RWPE1 (cell line): ENCODE data around the gene U2AF1L4.

Experiments
- CTCF ChIA-PET: fragments of 350-600 bp; sonication (Branson Sonifier 250); formaldehyde crosslinking; extraction: SDS; loops from one replicate; lab custom pipeline; 2021; lab: Yijun Ruan, JAX
- POLR2A ChIA-PET: fragments of 400-600 bp; formaldehyde crosslinking; extraction: SDS; loops from one replicate; lab custom pipeline; 2020; ENCODE audit warnings: antibody characterized with exemption; ENCODE audit not compliant: low non-redundant PET; lab: Yijun Ruan, JAX
- DNase-seq: peaks from one replicate; pipeline ENCODE4 v3.0.0; 2012; ENCODE audit warnings: low spot score
- H3K27ac ChIP-seq: fragments of 450-650 bp; 2 replicates; pipeline ENCODE4 v1.5.1; 2017
- TF ChIP-seq, protein P1 (sequence below): fragments of 450-650 bp; conservative IDR thresholded peaks from 2 replicates; pipeline ENCODE4 v1.5.1; 2017; ENCODE audit warnings: low read depth, mild to moderate bottlenecking

Gene U2AF1L4

DNA sequence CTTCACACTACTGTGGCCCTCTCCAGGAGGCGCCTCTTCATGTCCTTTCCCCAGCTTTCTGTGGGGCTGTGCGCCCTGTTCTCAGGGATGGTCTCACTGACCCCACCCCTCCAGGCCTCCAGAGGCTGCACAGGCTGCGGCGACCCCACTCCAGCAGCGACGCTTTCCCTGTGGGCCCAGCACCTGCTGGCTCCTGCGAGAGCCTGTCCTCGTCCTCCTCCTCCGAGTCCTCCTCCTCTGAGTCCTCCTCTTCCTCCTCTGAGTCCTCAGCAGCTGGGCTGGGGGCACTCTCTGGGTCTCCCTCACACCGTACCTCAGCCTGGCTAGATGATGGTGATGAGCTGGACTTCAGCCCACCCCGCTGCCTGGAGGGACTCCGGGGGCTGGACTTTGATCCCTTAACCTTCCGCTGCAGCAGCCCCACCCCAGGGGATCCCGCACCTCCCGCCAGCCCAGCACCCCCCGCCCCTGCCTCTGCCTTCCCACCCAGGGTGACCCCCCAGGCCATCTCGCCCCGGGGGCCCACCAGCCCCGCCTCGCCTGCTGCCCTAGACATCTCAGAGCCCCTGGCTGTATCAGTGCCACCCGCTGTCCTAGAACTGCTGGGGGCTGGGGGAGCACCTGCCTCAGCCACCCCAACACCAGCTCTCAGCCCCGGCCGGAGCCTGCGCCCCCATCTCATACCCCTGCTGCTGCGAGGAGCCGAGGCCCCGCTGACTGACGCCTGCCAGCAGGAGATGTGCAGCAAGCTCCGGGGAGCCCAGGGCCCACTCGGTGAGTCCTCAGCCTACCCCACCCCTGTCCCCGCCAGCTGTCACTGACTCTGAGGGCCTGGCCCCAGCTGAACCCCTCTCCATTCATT, 41.3 kb upstream of the U2AF1L4 start:
- ChIA-PET POLR2A (no interaction called here), CTCF (no interaction called here)
- TF ChIP-seq, protein P1, sequence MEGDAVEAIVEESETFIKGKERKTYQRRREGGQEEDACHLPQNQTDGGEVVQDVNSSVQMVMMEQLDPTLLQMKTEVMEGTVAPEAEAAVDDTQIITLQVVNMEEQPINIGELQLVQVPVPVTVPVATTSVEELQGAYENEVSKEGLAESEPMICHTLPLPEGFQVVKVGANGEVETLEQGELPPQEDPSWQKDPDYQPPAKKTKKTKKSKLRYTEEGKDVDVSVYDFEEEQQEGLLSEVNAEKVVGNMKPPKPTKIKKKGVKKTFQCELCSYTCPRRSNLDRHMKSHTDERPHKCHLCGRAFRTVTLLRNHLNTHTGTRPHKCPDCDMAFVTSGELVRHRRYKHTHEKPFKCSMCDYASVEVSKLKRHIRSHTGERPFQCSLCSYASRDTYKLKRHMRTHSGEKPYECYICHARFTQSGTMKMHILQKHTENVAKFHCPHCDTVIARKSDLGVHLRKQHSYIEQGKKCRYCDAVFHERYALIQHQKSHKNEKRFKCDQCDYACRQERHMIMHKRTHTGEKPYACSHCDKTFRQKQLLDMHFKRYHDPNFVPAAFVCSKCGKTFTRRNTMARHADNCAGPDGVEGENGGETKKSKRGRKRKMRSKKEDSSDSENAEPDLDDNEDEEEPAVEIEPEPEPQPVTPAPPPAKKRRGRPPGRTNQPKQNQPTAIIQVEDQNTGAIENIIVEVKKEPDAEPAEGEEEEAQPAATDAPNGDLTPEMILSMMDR, result no peak
- DNase-seq, result no peak
- no peak overlapping the region; the same call in 1 of the 2 replicates for H3K27ac ChIP-seq

DNA sequence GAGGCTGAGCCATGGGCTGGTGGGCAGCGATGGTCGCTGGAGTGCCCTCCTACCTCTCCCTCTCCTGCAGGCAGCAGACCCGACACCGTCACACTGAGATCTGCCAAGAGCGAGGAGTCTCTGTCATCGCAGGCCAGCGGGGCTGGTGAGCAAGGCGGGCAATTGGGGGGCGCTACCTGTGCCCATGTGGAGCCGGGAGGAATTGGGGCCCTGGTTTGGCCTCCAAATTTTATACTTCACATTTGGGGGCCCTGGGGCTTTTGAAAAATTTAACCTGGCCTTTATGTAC, 40.1 kb upstream of the U2AF1L4 start:
- CTCF ChIA-PET, result no interaction called here
- POLR2A ChIA-PET, result no interaction called here
- H3K27ac ChIP-seq, result no peak overlapping the region
- TF ChIP-seq, protein P1, result no peak
- DNase-seq, result no peak

DNA sequence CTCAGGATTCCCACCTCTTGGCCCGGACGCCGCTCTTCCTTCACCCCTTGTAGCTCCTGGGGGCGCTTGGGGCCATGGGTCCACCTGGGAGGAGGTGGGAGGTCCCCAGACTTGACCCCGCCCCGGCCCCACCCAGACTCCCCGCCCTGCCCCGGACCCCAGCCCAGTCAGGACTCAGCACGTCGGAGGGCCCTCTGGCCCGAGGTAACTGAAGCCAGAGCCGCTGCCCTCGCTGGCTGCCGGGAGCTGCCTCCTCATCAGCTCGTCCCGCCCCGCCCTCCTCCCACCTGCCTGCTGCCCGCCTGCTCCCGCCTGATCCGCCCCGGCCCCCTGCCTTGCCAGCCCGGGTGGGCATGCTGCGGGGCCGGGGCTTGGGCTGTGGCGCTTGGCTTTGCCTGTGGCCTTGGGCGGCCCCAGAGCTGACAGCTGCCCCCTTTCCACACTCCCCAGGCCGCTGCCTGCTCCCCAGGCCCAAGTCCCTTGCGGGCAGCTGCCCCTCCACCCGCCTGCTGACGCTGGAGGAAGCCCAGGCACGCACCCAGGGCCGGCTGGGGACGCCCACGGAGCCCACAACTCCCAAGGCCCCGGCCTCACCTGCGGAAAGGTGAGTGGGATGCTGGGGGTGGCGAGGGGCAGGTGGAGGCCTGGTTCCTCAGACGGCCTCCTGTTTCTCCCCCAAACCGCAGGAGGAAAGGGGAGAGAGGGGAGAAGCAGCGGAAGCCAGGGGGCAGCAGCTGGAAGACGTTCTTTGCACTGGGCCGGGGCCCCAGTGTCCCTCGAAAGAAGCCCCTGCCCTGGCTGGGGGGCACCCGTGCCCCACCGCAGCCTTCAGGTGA, 39.5 kb upstream of the U2AF1L4 start:
- TF ChIP-seq, protein P1, result no peak
- POLR2A ChIA-PET, result no interaction called here
- no peak for DNase-seq
- CTCF ChIA-PET, result no interaction called here
- no peak overlapping the region for H3K27ac ChIP-seq

DNA sequence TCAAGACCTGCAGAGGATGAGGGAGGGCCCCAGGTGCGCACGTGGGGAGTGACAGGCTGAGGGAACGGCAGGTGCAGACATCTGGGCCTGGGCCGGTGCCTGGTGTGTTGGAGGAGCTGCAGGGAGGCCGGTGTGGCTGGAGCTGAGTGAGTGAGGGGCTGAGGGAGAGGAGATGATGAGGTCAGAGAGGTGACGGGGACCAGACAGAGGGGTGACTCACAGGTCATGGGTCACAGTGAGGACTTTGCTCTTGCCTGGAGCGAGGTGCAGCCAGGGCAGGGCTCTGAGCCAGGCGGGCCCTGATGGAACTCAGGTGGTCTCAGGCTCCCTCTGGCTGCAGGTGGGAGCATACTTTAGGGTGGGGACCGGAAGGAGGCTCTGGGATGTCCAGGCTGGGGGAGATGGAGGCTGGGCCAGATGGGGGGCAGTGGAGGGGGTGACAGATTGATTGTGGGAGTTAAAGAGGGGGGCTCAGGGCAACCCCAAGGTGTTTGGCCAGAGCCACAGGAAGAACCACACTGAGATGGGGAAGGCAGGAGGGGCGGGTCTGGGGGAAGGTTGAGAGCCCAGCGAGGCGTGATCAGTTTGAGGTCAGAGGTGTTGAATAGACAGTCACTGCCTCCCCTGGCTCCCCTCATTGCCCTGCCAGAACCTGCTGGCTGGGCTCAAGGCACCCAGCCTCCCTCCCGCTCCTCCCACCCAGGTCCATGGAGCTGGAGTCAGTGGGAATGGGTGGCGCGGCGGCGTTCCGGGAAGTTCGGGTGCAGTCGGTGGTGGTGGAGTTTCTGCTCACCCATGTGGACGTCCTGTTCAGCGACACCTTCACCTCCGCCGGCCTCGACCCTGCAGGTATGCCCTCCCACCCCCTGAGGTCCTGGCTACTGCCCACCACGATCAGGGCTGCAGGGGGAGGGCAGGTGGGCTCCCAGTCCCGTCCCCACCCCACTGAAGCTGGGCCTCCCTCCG, 38.5 kb upstream of the U2AF1L4 start:
- no peak for DNase-seq
- H3K27ac ChIP-seq, result no peak overlapping the region
- TF ChIP-seq, protein P1, result no peak
- CTCF ChIA-PET, result no interaction called here
- POLR2A ChIA-PET, result no interaction called here

DNA sequence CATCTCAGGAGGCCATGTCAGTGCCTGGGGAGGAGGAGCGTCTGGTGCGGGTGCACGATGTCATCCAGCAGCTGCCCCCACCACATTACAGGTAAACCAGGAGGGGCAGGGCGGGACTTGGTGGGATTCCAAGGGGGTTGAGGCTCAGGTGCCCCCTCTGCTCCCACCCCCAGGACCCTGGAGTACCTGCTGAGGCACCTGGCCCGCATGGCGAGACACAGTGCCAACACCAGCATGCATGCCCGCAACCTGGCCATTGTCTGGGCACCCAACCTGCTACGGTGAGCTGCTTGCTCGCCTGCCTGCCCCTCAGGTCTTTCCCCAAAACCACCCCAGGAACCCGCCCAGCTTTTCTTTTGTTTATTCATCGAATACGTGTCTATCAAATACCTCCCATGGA, 37.4 kb upstream of the U2AF1L4 start:
- POLR2A ChIA-PET, result no interaction called here
- no peak for DNase-seq
- H3K27ac ChIP-seq, result no peak overlapping the region
- TF ChIP-seq, protein P1, result no peak
- CTCF ChIA-PET, result no interaction called here

DNA sequence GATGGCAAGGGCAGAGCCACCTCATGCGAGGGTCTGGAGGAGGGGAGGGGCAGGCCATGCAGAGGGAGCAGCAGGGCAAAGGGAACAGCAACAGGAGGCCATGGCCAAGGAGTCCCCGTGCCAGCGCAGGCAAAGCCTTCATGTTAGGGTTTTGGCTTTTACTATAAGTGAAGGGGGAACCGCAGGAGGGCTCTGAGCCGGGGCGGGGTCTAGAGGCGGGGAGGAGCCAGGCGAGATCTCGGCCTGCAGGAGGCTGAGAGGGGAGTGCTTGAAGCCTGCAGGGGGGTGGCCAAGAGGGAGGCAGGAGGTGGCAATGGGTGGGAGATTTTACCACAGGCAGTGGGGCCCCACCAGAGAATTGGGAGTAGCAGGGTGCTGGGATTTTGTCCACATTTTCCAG, 36.4 kb upstream of the U2AF1L4 start:
- no peak overlapping the region for H3K27ac ChIP-seq
- no peak for DNase-seq
- TF ChIP-seq, protein P1, result no peak
- POLR2A ChIA-PET, result no interaction called here
- CTCF ChIA-PET, result no interaction called here
